COLO829 (cell line): ENCODE results near the gene DPPA4.

Experiments
- DNase-seq: peaks from one replicate; pipeline ENCODE4 v3.0.0; 2012; ENCODE audit warnings: low spot score

DPPA4 gene

DNA sequence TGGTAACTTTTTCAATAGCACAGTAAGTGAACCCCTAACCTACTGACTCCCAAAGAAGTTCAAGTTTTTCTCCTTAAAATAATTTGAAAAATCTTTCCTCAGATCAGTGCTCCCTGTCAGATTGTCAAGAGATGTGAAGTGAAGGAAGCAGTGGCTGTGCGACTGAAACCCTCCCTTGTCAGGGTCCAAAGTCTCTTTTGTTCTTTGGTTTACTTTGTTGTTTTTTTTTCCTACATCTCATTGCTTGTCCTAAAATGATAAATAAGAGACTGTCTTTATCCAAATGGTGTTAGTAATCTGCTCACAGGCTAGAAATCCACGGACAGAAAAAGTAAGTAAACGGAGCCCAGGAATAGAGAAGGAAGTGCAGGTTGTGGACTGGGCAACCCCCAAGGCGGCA, 976 bp upstream of the DPPA4 start:
- DNase-seq, result no peak

DNA sequence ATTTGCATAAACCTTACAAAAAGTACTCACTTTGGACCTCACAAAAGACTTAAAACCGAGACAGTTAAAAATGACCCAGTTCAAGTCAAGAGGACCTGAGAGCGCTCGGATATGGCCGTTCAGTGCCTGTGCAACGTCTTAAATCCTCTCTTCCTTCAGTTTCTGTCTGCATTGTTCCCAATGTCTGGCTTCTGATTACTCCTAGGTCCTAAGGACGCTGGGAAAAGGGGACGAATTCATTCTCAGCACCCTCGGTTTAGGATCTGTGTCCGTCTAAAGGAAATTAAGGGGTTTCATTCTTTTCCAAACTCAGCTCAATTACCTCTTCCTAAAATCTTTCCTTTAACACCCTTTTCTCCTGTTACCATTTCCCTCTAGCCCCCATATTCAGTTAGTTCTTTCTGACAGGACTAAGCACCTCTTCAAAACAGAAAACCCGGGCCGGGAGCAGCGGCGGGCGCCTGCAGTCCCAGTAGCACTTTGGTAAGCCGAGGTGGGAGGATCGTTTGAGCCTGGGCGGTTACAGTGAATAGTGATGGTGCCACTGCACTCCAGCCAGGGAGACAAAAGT, 970 bp downstream of the DPPA4 start:
- DNase-seq, result no peak

DNA sequence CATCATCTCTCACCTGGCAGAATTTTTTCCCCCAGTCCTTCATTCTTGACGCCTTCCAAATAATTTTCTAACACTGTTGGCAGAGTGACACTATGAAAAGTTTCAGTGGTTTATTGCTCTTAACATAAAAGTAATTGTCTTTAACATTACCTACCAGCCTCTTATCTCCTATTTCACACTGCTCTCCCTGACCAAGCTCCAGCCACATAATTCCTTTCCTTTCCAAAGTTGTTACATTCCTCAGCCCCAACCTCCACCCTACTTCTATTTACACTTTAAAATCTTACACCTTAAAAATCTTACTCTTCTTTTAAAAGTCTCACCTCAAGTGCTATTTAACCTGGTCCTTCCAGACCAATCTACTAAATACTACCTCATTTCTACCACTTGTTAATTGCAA, 2.8 kb downstream of the DPPA4 start:
- DNase-seq, result no peak

DNA sequence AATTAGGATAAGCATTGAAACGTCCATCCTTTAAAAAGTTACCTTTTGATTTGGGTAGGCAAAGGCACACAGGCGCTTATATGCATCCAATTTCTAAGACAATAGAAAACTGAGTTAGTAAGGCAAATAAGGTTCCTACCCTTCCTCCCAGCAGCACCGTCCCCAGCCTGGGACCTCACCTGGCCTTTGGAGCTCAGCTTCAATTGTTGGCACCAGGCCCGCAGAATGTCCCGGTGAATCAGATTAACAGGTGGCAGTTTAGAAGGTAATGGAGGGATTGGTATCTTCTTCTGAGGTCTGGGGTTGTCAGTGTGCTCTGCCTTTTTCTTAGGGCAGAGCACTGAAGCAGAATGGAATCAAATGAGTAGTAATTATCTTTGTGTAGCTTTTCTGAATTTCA, 5.7 kb downstream of the DPPA4 start:
- no peak for DNase-seq

DNA sequence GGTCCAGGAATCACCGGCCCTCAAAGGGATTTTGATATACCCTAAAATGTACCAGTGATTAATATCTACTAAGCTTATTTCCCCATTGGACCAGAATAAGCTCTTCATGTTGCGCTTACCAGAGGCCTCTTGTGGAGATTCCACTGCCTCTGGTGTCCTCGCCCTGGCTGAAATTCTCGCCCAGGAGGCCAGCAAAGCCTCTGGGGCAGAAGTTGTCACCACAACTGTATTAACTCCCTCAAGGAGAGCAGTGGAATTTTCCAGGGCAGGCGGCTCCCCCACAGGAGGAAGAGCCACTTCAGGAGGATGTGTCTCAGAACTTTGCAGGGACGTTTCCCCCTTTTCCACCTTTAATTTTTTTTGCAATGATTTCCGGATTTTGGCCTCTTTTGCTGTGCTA, 6.9 kb downstream of the DPPA4 start:
- no peak for DNase-seq

DNA sequence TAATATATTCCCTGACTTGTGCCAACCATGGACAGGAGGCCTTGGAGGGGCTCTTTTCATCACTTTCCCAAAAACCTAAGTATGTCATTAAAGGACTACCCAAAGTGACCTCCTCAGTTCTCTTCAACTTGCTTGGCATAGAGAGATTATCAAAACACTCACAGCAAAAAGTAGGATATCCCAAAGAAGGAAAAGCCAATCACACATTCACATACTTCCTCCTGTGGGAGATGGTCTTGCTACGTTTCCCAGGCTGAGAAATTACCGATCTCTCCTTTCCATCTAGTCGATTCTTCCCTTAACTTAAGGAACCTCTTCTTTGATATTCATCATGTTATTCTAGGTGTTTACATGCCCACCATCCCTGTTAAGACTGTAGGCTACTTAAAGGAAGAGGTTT, 9.1 kb downstream of the DPPA4 start:
- no peak for DNase-seq

DNA sequence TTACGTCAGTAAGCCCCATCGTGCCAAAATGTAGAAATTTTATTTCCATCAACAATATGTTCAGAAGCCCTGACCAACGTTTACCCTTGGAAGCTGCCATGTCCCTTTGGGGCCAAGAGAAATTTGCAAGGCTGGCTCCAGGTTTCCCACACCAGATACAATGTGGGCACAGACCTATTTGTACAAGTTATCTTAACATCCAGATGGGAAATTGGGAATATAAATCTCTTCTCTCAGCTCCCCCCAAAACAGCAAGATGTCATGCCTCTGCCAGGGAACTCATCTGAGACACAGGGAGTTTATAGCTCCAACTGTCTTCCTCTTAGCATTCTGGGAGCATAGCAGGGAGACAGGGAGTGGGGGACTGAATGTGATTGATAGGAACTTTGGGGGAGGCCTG, 11.7 kb downstream of the DPPA4 start:
- DNase-seq, result no peak

DNA sequence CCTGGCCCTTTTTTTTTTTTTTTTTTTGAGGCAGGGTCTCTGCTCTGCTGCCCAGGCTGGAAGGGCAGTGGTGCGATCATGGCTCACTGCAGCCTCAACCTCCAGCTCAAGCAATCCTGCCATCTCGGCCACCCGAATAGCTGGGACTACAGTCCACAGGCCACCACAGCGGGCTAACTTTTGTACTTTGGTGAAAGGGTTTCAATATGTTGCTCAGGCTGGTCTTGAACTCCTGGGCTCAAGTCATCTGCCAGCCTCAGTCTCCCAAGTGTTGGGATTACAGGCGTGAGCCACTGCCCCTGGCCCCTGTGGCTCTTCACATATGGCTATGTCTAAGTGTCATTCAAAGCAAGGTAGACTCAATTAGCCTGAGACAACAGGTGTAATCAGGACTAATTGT, 12.2 kb downstream of the DPPA4 start:
- no peak for DNase-seq

DNA sequence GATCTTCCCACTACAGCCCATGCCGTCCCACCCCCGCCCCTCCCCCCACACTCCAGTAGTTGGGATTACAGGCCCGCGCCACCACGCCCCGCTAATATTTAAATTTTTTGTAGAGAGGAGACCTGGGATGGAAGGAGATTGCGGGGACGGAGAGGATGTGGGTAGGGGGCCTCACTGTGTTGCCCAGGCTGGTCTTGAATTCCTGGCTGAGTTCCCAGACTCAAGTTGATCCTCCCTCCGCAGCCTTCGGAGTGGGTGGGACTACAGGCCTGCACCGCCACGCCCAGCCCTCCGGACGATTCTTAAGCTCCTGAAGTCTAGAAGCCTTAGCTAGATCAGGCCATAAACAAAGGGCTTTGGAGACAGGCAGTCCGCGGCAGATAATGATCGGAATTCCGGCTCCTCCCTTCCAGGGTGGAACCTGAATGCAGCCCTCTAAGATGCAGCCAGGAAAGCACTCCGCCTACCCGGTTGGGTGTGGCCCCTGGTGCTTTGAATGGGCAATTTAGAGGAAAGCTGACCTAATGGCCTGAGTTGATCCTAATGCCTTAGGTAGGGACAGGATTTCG, 21.1 kb downstream of the DPPA4 start, which contains the start of gene DPPA2:
TSS of gene DPPA2 (minus strand) at position 356 of the 569 bp plus-strand sequence. CDS start 1,975 bp downstream, outside the sequence.
- DNase-seq, result no peak

DNA sequence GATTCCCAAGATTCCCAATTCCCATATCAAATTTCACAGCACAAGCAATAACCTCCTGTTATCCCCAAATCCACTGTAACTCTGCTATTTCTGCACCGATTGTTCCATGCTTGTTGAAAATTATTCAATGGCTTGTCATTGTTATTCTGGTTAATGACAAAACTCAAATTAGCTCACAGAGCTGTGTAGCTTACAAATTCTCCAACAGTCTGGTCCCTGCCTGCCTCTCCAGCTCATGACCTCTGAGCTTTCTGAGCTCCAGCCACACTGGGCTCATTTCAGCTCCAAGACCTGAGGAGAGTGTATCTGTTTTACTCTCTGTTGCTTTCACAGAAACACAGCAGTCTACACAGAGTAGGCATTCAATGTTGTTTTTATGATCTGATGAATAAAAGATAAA, 24.3 kb downstream of the DPPA4 start:
- DNase-seq, result no peak

DNA sequence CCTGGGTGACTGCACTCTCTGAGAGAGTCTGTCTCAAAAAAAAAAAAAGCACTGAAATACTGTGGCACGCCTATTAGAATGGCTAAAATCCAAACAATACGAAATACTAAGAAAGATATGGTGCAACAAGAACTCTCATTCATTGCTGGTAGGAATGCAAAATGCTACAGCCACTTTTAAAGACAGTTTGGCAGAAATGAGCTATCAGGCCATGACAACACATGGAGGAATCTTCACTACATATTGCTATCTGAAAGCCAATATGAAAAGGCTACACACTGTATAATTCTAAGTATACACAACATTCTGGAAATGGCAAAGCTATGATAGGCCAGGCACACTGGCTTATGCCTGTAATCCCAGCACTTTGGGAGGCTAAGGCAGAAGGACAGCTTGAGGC, 39.9 kb downstream of the DPPA4 start:
- DNase-seq, result no peak

DNA sequence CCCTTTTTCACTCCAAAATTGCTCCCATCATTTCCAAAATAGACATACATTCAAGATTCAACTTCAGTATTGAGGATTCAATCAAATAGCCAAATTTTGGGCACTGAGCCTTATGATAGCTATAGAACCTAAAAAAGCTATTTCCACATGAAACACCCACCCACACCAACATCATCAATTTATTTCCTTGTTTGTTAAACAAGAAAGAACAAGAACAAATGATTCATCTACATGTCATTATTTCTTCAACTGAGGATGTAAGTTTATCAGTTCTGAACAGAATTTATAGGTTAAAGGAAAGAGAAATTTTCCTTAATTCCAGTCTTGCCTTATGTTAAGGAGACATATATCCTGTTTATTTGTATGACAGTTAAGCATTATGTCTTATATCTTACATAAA, 53.3 kb downstream of the DPPA4 start:
- DNase-seq, result no peak

DNA sequence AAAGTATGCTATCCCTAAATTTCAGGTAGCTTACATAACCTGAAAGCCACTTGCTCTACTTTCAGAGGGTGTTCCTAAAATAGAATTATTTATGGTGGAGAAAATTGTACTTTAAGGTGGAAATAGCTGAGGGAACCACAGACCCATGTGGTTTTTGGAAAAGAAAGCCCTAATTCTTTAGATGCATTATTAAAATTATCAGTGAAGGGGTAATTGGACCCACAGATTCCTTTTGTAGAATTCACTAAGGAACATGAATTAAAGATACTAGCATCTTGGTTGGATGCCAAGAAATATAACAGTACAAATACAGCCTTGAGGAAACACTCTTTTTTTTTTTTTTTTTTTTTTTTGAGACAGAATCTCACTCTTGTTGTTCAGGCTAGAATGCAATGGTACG, 58.8 kb downstream of the DPPA4 start:
- no peak for DNase-seq

DNA sequence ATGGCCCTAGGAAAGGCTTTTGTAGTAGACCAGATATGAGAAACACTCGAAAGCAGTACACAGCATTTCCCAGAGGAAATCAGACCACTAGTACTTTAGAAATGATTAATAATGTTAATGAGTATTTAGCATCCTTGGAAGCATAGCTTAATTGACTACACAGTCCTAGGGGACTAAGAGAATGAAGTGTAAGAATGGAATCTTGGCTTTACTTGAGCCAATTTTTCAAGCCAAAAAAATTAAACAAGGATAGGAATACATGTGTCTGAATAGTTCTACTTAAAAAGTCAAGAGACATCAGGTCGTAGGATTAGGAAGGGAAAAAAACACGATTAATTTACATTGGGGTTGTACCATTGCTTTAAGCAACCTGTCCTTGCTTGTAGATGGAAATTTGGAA, 59.2 kb downstream of the DPPA4 start:
- no peak for DNase-seq
